ENCODE measurements around the gene CDC25A.
"Not testable (repeated sequence)": the region's sequence is repeated elsewhere in the genome, so short reads cannot be mapped to it uniquely, and the experiment has no call there.

The CDC25A gene

GRCh38 chr3:48140936-48141603, 47.1 kb downstream of the CDC25A start:
- DNase-seq: no peak

- DNase-seq: no peak
Measured at GRCh38 chr3:48140336-48140757, 47.9 kb downstream of the CDC25A start.

- DNase-seq: no peak
Measured at GRCh38 chr3:48137425-48137999, 50.7 kb downstream of the CDC25A start.

GRCh38 chr3:48135552-48136495, 52.4 kb downstream of the CDC25A start:
- peak; percentile 38 for DNase-seq

DNA sequence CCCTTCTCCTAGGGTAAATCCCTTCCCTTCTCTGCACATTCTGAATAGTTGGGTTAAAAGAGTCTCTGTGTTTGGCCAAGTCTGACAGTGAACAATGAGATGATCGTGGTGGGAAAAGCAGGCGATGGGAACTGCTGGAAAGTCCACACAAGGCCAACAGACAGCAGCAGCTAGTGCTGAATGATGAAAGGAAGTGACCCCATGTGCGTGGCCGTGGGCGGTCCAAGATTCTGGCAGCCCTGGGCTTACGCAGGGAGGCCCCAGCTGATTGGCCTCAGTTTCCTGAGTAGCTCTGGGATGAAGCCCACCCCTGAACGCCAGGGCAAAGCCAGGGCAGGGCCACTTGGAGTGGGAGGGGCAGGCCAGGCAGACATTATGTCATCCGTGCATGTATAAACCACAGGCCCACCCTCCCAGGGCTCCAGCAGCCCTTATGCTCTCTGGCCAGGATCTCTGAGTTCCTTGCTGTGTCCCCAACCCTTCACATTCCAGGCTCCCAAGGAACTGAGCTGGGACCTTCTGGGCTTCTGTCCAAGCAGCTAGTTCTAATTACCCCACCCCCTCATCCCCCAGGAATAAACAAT, 57.8 kb downstream of the CDC25A start:
- peak; percentile 85 for DNase-seq

DNA sequence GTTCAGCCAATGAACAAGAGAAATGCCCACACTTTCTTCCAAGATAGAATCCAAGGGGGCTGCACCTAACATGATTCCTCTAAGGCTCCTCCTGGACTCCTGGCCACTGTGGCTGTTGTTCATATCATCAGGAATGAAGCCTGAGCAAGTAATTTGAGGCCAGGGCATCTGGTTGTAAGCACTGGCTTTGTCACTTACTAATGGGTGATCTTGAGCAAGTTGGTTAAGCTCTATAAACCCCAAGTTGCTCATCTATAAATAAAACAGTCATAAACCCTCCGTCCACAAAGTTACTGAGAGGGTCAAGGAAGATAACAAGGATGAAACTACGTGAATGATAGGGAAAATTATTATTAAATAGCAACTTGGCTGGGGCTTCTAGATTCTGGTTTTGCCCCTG, 58.3 kb downstream of the CDC25A start:
- peak; percentile 7 for DNase-seq

GRCh38 chr3:48128774-48129173, 59.4 kb downstream of the CDC25A start:
- DNase-seq: no peak

DNA sequence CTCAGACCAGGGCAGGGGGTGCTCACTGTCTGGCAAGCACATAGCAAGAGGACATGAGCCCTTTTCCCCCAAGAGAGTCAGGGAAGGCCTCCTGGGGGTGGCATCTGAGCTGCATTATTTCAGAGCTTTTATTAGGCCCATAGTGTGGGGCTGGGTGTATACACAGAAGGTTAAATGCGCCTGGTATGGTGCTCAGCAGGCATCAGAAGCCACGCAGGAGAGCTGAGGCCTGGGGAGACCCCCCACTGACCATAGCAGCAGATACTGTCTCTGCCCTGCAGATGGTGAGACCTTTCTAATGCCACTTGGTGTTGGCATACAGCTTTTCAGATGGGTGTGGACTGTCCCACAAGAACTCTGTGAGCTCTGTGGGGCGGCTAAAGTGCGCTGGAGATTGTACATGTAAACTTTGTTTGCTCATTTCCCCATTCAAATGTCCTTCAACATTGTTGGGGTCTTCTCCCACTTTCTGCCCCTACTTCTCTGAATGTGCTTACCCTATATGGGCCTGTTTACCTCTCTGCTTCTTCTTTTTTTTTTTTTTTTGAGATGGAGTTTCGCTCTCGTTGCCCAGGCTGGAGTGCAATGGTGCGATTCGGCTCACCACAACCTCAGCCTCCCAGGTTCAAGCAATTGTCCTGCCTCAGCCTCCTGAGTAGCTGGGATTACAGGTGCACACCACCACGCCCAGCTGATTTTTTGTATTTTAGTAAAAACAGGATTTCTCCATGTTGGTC, 62.2 kb downstream of the CDC25A start:
- DNase-seq: no peak

DNA sequence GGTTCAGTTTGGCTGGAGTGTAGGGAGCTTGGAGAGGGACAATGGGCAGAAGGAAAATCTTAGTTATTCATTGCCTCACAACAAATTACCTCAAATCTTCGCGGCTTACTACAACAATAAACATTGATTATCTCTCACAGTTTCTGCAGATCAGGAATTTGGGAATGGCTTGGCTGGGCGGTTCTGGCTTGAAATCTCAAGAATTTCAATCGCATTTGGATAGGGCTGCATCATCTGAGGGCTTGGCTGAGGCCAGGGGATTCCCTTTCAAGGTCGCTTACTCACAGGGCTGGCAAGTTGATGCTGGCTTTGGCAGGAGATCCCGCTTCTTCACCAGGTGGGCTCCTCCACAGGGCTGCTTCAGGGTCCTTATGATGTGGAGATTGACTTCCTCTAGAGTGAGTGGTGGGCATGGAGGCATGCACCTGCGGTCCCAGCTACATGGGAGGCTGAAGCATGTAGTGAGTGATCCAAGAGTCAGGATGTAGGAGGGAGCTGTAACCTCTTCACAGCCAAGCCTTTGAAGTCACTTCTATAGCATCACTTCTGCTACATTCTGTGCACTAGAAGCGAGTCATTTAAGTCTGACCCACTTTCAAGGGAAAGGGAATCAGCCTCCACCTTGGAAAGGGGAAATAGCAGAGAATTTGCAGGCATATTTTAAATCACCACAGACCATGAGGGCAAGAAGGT, 63.1 kb downstream of the CDC25A start:
- DNase-seq: peak; percentile 36

- DNase-seq: no peak
Measured at GRCh38 chr3:48123346-48123745, 64.9 kb downstream of the CDC25A start.

DNA sequence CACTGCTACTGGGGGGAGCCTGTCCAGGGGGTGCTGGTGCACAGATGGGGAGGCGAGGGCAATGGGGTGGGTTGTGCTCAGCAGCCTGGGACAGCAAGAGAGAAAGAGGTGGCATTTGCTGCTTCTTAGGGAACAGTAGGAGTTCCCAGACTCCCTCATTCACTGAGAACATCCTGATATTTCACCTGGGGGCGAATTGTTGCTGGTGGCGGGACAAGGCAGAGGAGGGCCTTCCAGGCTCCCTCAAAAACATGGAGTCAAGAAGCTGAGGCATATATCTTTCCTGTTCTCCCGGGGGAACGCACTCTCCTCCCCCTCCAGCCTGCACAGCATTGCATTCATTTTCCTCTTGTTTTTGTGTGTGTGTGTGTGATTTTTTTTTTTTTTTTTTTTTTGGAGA, 65.7 kb downstream of the CDC25A start:
- DNase-seq: no peak

- no peak for DNase-seq
Measured at GRCh38 chr3:48120223-48120622, 68.0 kb downstream of the CDC25A start.

DNA sequence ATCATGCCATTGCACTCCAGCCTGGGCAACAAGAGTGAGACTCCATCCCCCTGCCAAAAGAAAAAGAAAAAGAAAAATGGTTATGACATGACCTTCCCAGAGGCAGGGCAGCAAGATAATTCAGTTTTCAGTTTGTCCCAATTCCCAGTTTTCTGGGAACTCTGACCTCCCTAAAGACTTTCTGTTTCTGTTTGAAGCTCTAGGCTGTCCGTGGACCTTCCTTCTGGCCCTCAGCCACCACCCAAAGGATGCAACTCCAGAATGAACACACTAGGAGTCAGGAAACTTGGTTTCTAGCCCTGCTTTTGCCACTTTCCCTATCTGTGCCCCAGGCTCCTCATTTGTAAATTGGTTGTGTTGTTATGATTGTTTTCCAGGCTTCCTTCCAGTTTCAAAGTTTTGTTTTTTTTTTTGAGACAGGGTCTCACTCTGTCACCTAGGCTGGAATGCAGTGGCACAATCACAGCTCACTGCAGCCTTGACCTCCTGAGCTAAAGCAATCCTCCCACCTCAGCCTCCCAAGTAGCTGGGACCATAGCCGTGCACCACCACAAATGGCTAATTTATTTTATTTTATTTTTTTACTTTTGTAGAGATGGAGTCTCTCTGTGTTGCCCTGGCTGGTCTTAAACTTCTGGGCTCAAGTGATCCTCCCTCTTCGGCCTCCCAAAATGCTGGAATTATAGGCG, 68.6 kb downstream of the CDC25A start:
- peak; percentile 7 for DNase-seq

- DNase-seq: no peak
Measured at GRCh38 chr3:48118928-48119327, 69.3 kb downstream of the CDC25A start.

GRCh38 chr3:48118322-48118721, 69.9 kb downstream of the CDC25A start:
- no peak for DNase-seq

- peak; percentile 30 for DNase-seq
Measured at GRCh38 chr3:48112813-48113212, 75.4 kb downstream of the CDC25A start.

- not testable (repeated sequence) for DNase-seq
Measured at GRCh38 chr3:48112108-48112791, 76.0 kb downstream of the CDC25A start.

DNA sequence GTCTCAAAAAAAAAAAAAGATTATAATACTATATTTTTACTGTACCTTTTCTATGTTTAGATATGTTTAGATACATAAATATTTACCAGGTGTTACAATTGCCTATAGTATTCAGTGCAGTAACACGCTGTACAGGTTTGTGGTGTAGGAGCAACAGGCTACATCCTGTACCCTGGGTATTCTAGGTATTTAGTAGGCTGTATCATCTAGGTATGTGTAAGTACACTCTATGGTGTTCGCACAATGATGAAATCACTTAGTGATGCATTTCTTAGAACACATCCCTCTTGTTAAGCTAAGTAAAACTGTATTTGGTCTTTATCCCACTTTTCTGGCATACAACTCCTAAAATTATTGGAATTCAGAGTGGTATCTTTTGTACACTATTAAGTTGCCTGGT, 77.8 kb downstream of the CDC25A start:
- no peak for DNase-seq

- DNase-seq: no peak
Measured at GRCh38 chr3:48107227-48107626, 81.0 kb downstream of the CDC25A start.
